Epithelial cell of proximal tubule (primary cell): Measurements from ENCODE around the gene A4GALT. TPM values are rescaled to one million over a fixed set of nuclear protein-coding genes. Genes with fewer than 3 reads are reported as not detected.
"Not testable (repeated sequence)": the region's sequence is repeated elsewhere in the genome, so short reads cannot be mapped to it uniquely, and the experiment has no call there.

ENCODE experiments used
- DNase-seq: peaks from one replicate; pipeline ENCODE4 v3.0.0-alpha.2; 2011; ENCODE audit warnings: low read depth
- H3K4me3 ChIP-seq: 2 replicates; pipeline ENCODE4 v1.5.1; 2011; ENCODE audit warnings: low read depth, mild to moderate bottlenecking, low read length
- CTCF ChIP-seq: conservative IDR thresholded peaks from 2 replicates; pipeline ENCODE4 v1.5.1; 2012; ENCODE audit warnings: low read depth, mild to moderate bottlenecking, low read length
- total RNA-seq: library from RNA; depleted of rRNA; stranded (reverse); fragments of >200 nt; gene quantifications from 2 replicates; pipeline ENCODE4 v1.2.3, GENCODE V29; 2015

A4GALT gene
- total RNA-seq, 1 donor from 2014 or later = 16.2 TPM

DNA sequence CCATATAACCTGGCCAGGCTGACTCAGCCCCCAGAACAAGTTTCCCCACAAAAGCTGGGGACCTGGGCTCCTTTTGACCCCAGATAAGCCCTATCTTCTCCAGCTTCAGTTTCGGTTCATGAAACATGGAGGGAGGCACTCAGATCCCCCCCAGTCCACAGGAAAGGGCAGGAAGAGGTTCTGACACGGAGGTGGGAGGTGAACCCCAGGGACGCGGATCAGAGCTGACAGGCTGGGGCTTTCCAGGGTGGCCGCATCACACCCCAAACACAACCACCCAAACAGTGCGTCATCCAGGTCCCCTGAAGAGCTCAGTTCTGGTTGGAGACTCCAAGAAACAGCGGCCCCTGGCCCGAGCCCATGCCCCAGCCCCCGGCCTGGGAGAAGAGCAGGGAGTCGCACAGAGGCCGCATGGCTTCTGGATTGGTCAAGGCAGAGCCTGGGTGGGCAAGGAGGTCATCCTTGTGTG is 44.3 kb upstream of the A4GALT start:
- no peak overlapping the region for H3K4me3 ChIP-seq
- DNase-seq = no peak
- TF ChIP-seq CTCF = no peak

DNA sequence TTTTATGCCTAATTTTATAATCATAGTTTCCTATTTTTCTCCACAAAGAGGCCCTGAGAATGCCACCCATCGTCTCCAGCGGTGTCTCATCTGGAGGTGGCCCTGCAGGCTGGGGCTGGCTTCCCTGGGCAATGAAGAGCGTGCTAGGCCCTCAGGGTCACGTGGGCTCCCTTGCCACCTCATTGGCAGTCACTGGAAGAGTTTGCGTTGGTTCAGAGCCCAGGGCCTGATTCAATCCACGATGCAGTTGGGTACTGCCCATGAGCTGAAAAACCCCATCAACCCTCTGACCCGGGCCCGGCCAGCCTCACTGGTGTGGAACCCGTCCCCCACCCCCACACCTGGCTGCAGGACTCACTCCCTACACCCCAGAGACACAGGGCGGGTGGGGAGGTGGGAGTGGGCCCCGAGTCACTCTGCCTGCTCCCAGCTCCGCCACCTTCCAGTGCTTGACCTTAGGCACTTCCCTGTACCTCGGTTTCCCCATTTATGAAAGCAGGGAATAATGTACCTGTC is 43.4 kb upstream of the A4GALT start:
- no peak overlapping the region for H3K4me3 ChIP-seq
- TF ChIP-seq CTCF = no peak
- DNase-seq = no peak

DNA sequence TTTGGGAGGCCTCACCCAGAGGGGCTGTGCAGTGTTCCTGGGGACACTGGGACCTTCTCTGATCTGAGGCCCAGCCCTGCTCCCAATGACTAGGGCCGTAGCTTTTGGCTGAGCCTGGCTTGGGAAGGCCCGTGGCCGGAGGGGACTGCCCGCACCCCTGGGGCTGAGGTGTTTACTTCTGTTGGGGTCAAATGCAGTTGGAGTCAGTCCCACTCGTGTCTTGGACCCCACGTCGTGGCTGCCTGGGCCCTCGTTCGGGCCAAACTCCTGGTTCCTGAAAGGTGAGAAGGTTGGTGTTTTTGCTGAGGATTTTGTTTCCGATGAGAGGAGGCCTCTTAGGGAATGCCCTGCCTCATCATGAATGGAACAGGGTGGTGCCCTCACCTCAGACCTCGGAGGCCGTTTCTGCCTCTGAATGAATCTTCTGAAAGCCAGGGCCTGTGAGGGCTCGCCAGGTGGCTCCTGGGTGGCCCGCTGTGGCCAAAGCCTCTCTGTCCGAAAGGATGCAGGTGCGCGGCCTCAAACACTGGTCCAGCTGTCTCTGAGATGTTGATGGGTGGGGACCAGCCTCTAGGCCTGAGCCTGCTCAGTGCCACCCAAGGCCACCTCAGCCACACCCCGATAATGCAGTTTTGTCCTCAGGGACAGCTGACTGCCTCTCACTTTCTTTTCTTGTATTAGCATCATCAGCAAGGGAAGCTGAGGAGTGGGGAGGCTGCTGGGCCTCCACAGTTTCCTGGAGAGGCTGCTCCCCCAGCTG is 40.3 kb upstream of the A4GALT start:
- TF ChIP-seq CTCF = no peak
- DNase-seq = no peak
- no peak overlapping the region for H3K4me3 ChIP-seq

DNA sequence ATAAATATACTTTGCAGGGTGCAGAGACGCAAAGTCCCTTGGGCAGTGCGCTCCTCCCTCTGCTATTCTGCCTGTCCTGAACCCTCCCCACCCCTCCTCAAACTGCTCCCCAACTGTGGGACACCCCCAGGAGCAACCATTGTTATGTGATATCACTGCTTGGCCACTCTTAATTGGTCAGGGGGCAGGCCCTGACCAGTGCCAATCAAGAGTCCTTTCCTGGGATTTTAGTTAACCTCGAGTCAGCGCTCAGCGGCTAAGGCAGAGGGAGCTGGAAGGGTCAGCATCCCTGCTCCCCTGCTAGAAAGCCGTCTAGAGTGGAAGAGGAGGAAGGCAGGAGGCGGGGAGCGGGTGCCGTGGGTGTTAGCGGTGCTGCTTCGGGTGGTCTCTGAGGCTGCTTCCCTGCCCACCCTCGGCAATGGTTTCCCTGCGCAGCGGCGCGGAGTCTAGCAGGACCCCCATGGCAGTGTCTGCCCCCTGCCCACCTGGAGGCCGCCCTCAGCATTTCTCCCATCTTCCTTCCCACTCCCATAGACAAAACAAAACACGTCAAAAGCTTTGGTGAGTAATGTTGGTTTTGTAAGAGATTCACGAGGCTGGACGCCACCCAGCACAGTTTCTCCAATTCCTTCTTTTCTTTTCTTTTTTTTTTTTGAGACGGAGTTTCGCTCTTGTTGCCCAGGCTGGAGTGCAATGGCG is 38.4 kb upstream of the A4GALT start:
- no peak for TF ChIP-seq CTCF
- DNase-seq = no peak
- no peak overlapping the region for H3K4me3 ChIP-seq

DNA sequence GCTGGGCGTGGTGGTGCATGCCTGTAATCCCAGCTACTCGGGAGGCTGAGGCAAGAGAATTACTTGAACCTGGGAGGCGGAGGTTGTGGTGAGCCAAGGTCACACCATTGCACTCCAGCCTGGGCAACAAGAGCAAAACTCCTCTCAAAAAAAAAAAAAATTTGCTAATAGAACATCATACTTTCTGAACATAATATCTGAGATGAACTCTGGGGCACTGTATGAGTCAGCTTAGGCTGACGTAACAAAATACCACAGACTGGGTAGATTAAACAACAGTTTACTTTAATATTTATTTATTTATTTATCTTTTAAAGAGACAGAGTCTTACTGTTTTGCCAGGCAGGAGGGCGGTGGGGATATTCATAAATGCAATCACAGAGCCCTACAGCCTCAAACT is 34.9 kb upstream of the A4GALT start:
- H3K4me3 ChIP-seq = not testable (repeated sequence)
- peak; percentile 6 for DNase-seq

DNA sequence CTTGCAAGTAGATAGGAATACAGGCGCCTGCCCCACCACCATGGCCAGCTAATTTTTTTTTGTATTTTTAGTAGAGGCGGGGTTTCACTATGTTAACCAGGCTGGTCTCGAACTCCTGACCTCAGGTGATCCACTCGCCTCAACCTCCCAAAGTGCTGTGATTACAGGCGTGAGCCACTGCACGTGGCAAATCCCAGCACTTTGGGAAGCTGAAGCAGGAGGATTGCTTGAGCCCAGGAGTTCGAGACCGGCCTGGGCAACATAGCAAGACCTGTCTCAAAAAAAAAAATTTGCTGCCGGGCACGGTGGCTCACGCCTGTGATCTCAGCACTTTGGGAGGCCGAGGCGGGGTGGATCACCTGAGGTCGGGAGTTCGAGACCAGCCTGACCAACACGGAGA is 34.5 kb upstream of the A4GALT start:
- H3K4me3 ChIP-seq, DNase-seq: not testable (repeated sequence)

- TF ChIP-seq CTCF = no peak
- H3K4me3 ChIP-seq = no peak overlapping the region
- DNase-seq = no peak
Measured at GRCh38 chr22:42754658-42755057, 34.0 kb upstream of the A4GALT start.

DNA sequence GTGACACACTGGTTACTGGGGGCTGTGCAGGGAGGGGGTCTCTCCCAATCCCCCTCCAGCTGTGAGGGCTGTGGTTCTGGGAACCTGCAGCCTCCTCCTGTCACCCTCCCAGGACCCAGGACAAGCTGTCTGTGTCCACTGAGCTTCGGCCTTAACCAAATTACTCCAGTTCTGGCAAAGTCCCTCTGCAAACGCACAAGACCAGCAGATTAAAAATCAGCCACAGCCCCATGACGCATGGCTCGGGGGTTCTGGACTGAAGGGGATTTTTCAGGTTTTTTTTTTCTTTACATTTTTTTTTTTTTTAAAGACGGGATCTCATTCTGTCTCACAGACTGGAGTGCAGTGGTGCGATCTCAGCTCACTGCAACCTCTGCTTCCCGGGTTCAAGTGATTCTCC is 32.2 kb upstream of the A4GALT start:
- no peak overlapping the region for H3K4me3 ChIP-seq
- no peak for DNase-seq
- no peak for TF ChIP-seq CTCF
